ENCODE data around the gene ERN2.

- TF ChIP-seq, protein P1, sequence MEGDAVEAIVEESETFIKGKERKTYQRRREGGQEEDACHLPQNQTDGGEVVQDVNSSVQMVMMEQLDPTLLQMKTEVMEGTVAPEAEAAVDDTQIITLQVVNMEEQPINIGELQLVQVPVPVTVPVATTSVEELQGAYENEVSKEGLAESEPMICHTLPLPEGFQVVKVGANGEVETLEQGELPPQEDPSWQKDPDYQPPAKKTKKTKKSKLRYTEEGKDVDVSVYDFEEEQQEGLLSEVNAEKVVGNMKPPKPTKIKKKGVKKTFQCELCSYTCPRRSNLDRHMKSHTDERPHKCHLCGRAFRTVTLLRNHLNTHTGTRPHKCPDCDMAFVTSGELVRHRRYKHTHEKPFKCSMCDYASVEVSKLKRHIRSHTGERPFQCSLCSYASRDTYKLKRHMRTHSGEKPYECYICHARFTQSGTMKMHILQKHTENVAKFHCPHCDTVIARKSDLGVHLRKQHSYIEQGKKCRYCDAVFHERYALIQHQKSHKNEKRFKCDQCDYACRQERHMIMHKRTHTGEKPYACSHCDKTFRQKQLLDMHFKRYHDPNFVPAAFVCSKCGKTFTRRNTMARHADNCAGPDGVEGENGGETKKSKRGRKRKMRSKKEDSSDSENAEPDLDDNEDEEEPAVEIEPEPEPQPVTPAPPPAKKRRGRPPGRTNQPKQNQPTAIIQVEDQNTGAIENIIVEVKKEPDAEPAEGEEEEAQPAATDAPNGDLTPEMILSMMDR (IDR thresholded peaks at IDR 0.05): no peak
- no peak for TF ChIP-seq POLR2A (IDR thresholded peaks at IDR 0.05)
Observed at GRCh38 chr16:23741675-23742303, 28.8 kb upstream of the ERN2 start.

Measured in heart left ventricle (tissue), 13 donors.